Hepatocyte (in vitro differentiated cells): Measurements from ENCODE around the gene SNX18.

Experiments
- CTCF ChIP-seq: fragments of 200-600 bp; sonication (generic); IDR thresholded peaks from 2 replicates; pipeline ENCODE4 v1.5.1; 2016; ENCODE audit warnings: antibody characterized with exemption, mild to moderate bottlenecking; ENCODE audit not compliant: poor library complexity
- EZH2phosphoT487 ChIP-seq: fragments of 200-600 bp; sonication (generic); IDR thresholded peaks from one replicate; pipeline ENCODE4 v1.6.1; 2018; ENCODE audit warnings: antibody characterized with exemption, mild to moderate bottlenecking, low read depth, moderate library complexity; ENCODE audit not compliant: unreplicated experiment, severe bottlenecking

DNA sequence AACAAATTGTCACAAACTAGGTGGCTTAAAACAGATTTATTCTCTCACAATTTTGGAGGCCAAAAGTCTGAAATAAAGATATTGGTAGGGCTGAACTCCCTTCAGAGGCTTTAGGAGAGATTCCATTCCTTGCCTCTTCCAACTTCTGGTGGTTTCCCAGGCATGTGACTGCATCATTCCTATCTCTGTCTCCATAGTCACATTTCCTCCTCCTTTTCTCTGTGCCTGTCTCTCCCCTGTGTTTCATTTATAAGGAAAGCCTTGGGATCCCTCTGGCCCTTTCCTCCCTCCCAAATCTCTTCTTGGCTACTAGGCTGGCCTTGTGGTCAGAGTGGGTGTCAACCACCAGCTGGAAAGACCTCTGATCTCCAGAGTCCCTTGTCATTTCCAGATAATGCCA, 78.2 kb downstream of the SNX18 start:
- TF ChIP-seq CTCF (no peak), EZH2phosphoT487 (no peak)
